Prostate gland (tissue), 2 donors: ENCODE measurements around the gene ZCCHC13. TPM values are rescaled to one million over a fixed set of nuclear protein-coding genes. Genes with fewer than 3 reads are reported as not detected.

Experiments used
- DNase-seq: peaks from one replicate; pipeline ENCODE4 v3.0.0-alpha.2; 2019; ENCODE audit warnings: low spot score
- H3K27ac ChIP-seq, 2 donors: fragments of 200-600 bp; sonication (generic); 2 replicates each; pipeline ENCODE4 v1.5.1; 2017 to 2019
- H3K27me3 ChIP-seq: fragments of 200-600 bp; sonication (generic); replicated peaks from 2 replicates; pipeline ENCODE4 v1.5.1; 2019; ENCODE audit not compliant: insufficient read depth
- H3K36me3 ChIP-seq, 2 donors: fragments of 200-600 bp; sonication (generic); 1 replicate in 1 of 2; 2 replicates in 1 of 2; pipeline versions ENCODE4 v1.5.1 to v1.8.1; 2017 to 2019
- H3K4me1 ChIP-seq: fragments of 200-600 bp; sonication (generic); replicated peaks from 2 replicates; pipeline ENCODE4 v1.5.1; 2019
- H3K4me3 ChIP-seq, 2 donors: fragments of 200-600 bp; sonication (generic); 2 replicates each; pipeline ENCODE4 v1.5.1; 2017 to 2019
- H3K9me3 ChIP-seq: fragments of 200-600 bp; sonication (generic); 2 replicates; pipeline ENCODE4 v1.5.1; 2017
- POLR2A ChIP-seq: fragments of 450-650 bp; IDR thresholded peaks from one replicate; pipeline ENCODE4 v1.6.1; 2016; ENCODE audit warnings: antibody characterized with exemption, mild to moderate bottlenecking
- POLR2AphosphoS5 ChIP-seq: sonication (generic); formaldehyde crosslinking; IDR thresholded peaks from one replicate; pipeline ENCODE4 v1.6.1; 2017; ENCODE audit warnings: antibody characterized with exemption
- WGBS: methylation state at CpG from one replicate; pipeline ENCODE4 v1.1.5; 2018; 5-methylcytosine and 5-hydroxymethylcytosine counted together
- intact Hi-C: fragments of 100-400 bp; cut with DNase I; formaldehyde crosslinking; loops from one replicate; pipeline ENCODE4 v1.14.2; 2022
- microRNA counts, 2 donors: library from miRNA; unstranded; fragments of <30 nt; microRNA quantifications; one replicate each; lab custom pipeline; 2016 to 2017
- microRNA-seq: library from miRNA; unstranded; fragments of <30 nt; microRNA quantifications from one replicate; pipeline ENCODE4, GENCODE V29; 2016
- small RNA-seq, 2 donors: library from RNA; depleted of rRNA; stranded (forward); fragments of <200 nt; gene quantifications; one replicate each; pipeline ENCODE3, GENCODE V24; 2016
- total RNA-seq, 2 donors: library from RNA; depleted of rRNA; stranded (reverse); fragments of >200 nt; gene quantifications; one replicate each; pipeline ENCODE4 v1.1.0, GENCODE V29; 2016
- TF ChIP-seq, protein P1 (sequence below), 4 experiments: fragments of 200-600 bp in 2 of 4; fragments of 450-650 bp in 2 of 4; sonication (generic) in 2 of 4; IDR thresholded peaks; 1 replicate in 3 of 4; 2 replicates in 1 of 4; pipeline ENCODE4 v1.5.1; 2016 to 2019; ENCODE audit warnings: antibody characterized with exemption in 4 of 4, mild to moderate bottlenecking in 2 of 4, moderate library complexity in 2 of 4

Gene ZCCHC13
- total RNA-seq, 2 donors from 2014 or later: 3.7 TPM; not detected in 1

DNA sequence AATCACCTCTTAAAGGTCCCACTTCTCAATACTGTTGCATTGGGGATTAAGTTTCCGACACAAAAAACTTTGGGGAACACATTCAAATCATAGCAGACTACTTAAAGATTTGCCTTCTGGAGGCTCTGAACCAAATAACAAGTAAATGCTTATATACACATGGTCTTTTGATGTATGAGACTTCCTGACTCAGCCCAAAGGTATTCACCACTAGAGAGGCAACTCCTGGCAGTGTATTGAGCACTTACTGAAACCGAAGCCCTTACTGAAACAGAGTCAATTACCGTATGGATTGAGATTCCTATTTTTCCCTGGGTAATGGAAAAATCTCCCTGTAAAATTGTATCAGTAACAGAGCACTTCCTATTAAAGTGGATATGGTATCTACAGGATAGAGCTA lies 45.4 kb downstream of the ZCCHC13 start:
- no peak overlapping the region for H3K4me3 ChIP-seq
- no peaks in the 10 kb centered on the region for H3K9me3 ChIP-seq
- H3K36me3 ChIP-seq: no peaks in the 10 kb centered on the region
- no peaks in the 10 kb centered on the region for H3K27me3 ChIP-seq
- WGBS: 70% methylated on average over 3 of the region's 3 CpGs
- H3K27ac ChIP-seq: no peak overlapping the region
- H3K4me1 ChIP-seq: no peaks in the 10 kb centered on the region
- no peak for DNase-seq
- intact Hi-C loops: no loop called here
- TF ChIP-seq POLR2AphosphoS5: no peak
- TF ChIP-seq, protein P1, sequence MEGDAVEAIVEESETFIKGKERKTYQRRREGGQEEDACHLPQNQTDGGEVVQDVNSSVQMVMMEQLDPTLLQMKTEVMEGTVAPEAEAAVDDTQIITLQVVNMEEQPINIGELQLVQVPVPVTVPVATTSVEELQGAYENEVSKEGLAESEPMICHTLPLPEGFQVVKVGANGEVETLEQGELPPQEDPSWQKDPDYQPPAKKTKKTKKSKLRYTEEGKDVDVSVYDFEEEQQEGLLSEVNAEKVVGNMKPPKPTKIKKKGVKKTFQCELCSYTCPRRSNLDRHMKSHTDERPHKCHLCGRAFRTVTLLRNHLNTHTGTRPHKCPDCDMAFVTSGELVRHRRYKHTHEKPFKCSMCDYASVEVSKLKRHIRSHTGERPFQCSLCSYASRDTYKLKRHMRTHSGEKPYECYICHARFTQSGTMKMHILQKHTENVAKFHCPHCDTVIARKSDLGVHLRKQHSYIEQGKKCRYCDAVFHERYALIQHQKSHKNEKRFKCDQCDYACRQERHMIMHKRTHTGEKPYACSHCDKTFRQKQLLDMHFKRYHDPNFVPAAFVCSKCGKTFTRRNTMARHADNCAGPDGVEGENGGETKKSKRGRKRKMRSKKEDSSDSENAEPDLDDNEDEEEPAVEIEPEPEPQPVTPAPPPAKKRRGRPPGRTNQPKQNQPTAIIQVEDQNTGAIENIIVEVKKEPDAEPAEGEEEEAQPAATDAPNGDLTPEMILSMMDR (IDR thresholded peaks at IDR 0.05): no peak
- TF ChIP-seq POLR2A: no peak

DNA sequence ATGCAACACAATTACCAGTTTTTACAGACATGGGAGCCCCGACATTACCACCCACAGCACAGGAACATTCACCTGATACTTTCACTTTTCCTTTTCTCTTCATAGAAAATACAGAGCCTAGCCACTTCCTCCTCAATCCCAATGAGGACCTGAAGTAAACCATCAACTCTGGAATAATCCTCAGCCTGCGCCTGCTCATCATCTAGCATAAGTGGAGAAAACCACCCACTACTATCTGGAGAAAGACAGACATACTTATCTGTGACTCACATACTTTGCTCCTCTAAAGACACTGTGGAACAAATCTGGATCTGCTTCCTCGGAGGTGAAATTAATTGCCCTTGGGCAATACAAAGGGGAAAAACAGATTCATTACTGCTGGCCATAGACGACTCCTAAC lies 47.8 kb downstream of the ZCCHC13 start:
- Histone ChIP-seq H3K27ac (no peak overlapping the region), H3K36me3 (no peaks in the 10 kb centered on the region), H3K4me3 (no peak overlapping the region), H3K9me3 (no peaks in the 10 kb centered on the region), H3K27me3 (no peaks in the 10 kb centered on the region), H3K4me1 (no peaks in the 10 kb centered on the region)
- 78% methylated on average over 4 of the region's 4 CpGs for WGBS
- TF ChIP-seq POLR2AphosphoS5 (no peak), POLR2A (no peak)
- TF ChIP-seq, protein P1 (IDR thresholded peaks at IDR 0.05): no peak
- no peak for DNase-seq
- intact Hi-C loops: no loop called here

DNA sequence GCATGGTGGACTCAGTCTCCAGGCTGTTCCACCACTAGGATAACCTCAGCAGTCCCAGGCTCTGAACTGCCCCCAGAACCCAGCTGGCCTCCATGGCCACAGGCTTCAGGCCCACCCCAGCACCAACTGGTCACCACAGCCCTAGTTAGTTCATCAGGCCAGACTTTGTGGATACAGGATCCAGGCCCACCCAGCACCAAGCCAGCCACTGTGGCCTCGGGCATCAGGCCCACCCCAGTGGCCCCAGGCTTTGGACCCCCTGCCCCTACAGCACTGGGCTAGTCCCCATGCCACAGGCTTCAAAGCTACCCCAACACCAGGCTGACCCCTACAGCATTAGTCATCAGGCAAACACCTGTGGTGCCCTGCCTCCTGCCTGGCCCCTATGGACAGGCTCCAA lies 50.0 kb downstream of the ZCCHC13 start:
- TF ChIP-seq POLR2A (no peak), POLR2AphosphoS5 (no peak)
- TF ChIP-seq, protein P1 (IDR thresholded peaks at IDR 0.05): no peak

More for the DNA sequence above, 50.0 kb downstream of the ZCCHC13 start:
- Histone ChIP-seq H3K27ac (no peak overlapping the region), H3K36me3 (no peaks in the 10 kb centered on the region), H3K9me3 (no peaks in the 10 kb centered on the region), H3K4me1 (no peaks in the 10 kb centered on the region), H3K4me3 (no peak overlapping the region), H3K27me3 (no peaks in the 10 kb centered on the region)
- no CpG with 5 or more reads among the region's 1 CpG for WGBS
- DNase-seq: no peak
- intact Hi-C loops: no loop called here

MicroRNA genes within 50 kb of the gene (microRNA counts, 767-probe panel; counts per million panel counts)
- microRNA hsa-miR-374a-5p (lab: Ali Mortazavi, UCI) (3,264 to 3,788 counts per million in 2 donors), microRNA hsa-miR-545-3p (lab: Ali Mortazavi, UCI) (0 to 431 counts per million in 2 donors)

Small RNA genes lying within 50 kb of the gene (microRNA-seq; reads per million reads assigned to microRNA genes)
- 107 reads per million, percentile 74 among the genes with 10 or more reads in this experiment for gene MIR374A
- 1.7 reads per million, percentile 23 among the genes with 10 or more reads in this experiment for gene MIR545

Small RNA genes lying within 50 kb of the gene (small RNA-seq; reads per million reads assigned to genes)
- gene AC004386.2 (0 reads per million in 2 donors), gene MIR374A (20.2 to 20.5 reads per million in 2 donors), gene MIR545 (0 to 0.19 reads per million in 2 donors), gene RF02119 (0 reads per million in 2 donors), gene RF02120 (0 reads per million in 2 donors), gene RF02121 (0 reads per million in 2 donors), gene RF02122 (0 reads per million in 2 donors), gene RF02123 (0 reads per million in 2 donors)

Other genes starting within 250 kb of the ZCCHC13 start
- 1 to 10 TPM; 8.7 to 9.3 TPM for gene SLC16A2, start 117.3 kb downstream of the ZCCHC13 start, total RNA-seq